PC-3 (cell line): ENCODE data around the gene NEXN. TPM values are rescaled to one million over a fixed set of nuclear protein-coding genes. Genes with fewer than 3 reads are reported as not detected.
"Not testable (repeated sequence)": the region's sequence is repeated elsewhere in the genome, so short reads cannot be mapped to it uniquely, and the experiment has no call there.

ENCODE experiments used
- ATAC-seq: fragments of 200-7000 bp; cut with Tn5 transposase; 2 replicates; pipeline ENCODE4 v1.9.1; 2020; ENCODE audit warnings: mild to moderate bottlenecking, moderate library complexity
- BruUV-seq: library from RNA; stranded (reverse); fragments of 400-500 nt; replicated peaks from 2 replicates; lab custom pipeline; 2021; lab: Mats Ljungman, UMichigan
- CTCF ChIA-PET: fragments of 300-600 bp; sonication (Branson Sonifier 250); formaldehyde crosslinking; loops from one replicate; lab custom pipeline; 2022; ENCODE audit warnings: antibody characterized with exemption; lab: Charles Lee
- POLR2A ChIA-PET: fragments of 300-600 bp; sonication (Branson Sonifier 250); formaldehyde crosslinking; loops from one replicate; lab custom pipeline; 2022; ENCODE audit warnings: antibody characterized with exemption; ENCODE audit not compliant: unreplicated experiment; lab: Charles Lee
- DNase-seq: peaks from one replicate; pipeline ENCODE4 v3.0.0-alpha.2; 2015
- H2AFZ ChIP-seq: fragments of 300-600 bp; sonication (generic); 2 replicates; pipeline ENCODE4 v1.6.0; 2016; ENCODE audit warnings: antibody characterized with exemption, low read length
- H3F3A ChIP-seq: fragments of 300-600 bp; sonication (generic); one replicate; pipeline ENCODE4 v1.6.0; 2017; ENCODE audit warnings: antibody characterized with exemption, low read length, control low read depth, mild to moderate bottlenecking; ENCODE audit not compliant: unreplicated experiment
- H3K27ac ChIP-seq: fragments of 300-600 bp; sonication (generic); 2 replicates; pipeline ENCODE4 v1.5.1; 2016; ENCODE audit warnings: mild to moderate bottlenecking, low read length
- H3K27me3 ChIP-seq: fragments of 300-600 bp; sonication (generic); 2 replicates; pipeline ENCODE4 v1.6.1; 2016; ENCODE audit warnings: low read length, mixed read lengths
- H3K36me3 ChIP-seq: fragments of 300-600 bp; sonication (generic); 2 replicates; pipeline ENCODE4 v1.6.1; 2016; ENCODE audit warnings: low read depth, mixed run types, low read length, mixed read lengths
- H3K4me1 ChIP-seq: fragments of 300-600 bp; sonication (generic); 2 replicates; pipeline ENCODE4 v1.5.1; 2016; ENCODE audit warnings: low read length; ENCODE audit not compliant: insufficient read depth
- H3K4me2 ChIP-seq: fragments of 300-600 bp; sonication (generic); 2 replicates; pipeline ENCODE4 v1.6.0; 2016; ENCODE audit warnings: low read length
- H3K4me3 ChIP-seq: fragments of 300-600 bp; sonication (generic); 2 replicates; pipeline ENCODE4 v1.5.1; 2016; ENCODE audit warnings: mild to moderate bottlenecking, low read length, mixed read lengths
- H3K79me2 ChIP-seq: fragments of 300-600 bp; sonication (generic); 2 replicates; pipeline ENCODE4 v1.6.1; 2017; ENCODE audit warnings: low read length, mixed read lengths
- H3K9ac ChIP-seq: fragments of 300-600 bp; sonication (generic); 2 replicates; pipeline ENCODE4 v1.6.0; 2016; ENCODE audit warnings: mild to moderate bottlenecking, low read length
- H3K9me2 ChIP-seq: fragments of 300-600 bp; sonication (generic); replicated peaks from 2 replicates; pipeline ENCODE4 v1.6.1; 2016; ENCODE audit warnings: mixed run types, low read length, mixed read lengths
- H3K9me3 ChIP-seq: fragments of 300-600 bp; sonication (generic); 2 replicates; pipeline ENCODE4 v1.6.1; 2016; ENCODE audit warnings: low read length, mixed read lengths
- H4K20me1 ChIP-seq: fragments of 300-600 bp; sonication (generic); 2 replicates; pipeline ENCODE4 v1.6.1; 2016; ENCODE audit warnings: low read length, mixed read lengths
- CTCF ChIP-seq: fragments of 300-600 bp; sonication (generic); conservative IDR thresholded peaks from 2 replicates; pipeline ENCODE4 v1.5.1; 2017; ENCODE audit warnings: antibody characterized with exemption, low read depth, mild to moderate bottlenecking, low read length
- EZH2 ChIP-seq: fragments of 300-600 bp; sonication (generic); IDR thresholded peaks from one replicate; pipeline ENCODE4 v1.6.1; 2017; ENCODE audit warnings: antibody characterized with exemption, mild to moderate bottlenecking, low read length; ENCODE audit not compliant: unreplicated experiment
- EZH2phosphoT487 ChIP-seq: fragments of 300-600 bp; sonication (generic); IDR thresholded peaks from 2 replicates; pipeline ENCODE4 v1.6.1; 2018; ENCODE audit warnings: mild to moderate bottlenecking, antibody characterized with exemption, low read length, borderline replicate concordance
- intact Hi-C: fragments of 100-400 bp; cut with micrococcal nuclease; formaldehyde crosslinking; loops from 2 replicates; pipeline ENCODE4 v1.9.0; 2023
- total RNA-seq: library from RNA; depleted of rRNA; stranded (reverse); fragments of >200 nt; gene quantifications from 2 replicates; pipeline ENCODE4 v1.2.3, GENCODE V29; 2014

The NEXN gene
- total RNA-seq, 1 experiment from 2014 or later: 3.5 TPM

DNA sequence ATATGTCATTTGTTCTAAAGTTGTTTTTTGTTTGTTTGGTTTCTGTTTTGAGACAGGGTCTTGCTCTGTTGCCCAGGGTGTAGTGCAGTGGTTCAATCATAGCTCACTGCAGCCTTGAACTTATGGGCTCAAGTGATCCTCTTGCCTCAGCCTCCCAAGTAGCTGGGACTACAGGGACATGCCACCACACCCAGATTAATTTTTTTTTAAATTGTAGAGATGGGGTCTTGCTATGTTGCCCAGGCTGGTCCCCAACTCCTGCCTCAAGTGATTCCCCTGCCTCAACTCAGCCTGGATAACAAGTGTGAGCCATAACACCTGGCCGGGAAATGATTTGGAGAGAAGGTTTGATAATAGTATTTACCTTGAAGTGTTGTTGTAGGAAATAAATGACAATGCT lies 18.2 kb downstream of the NEXN start:
- no peak overlapping the region for H2AFZ ChIP-seq
- ATAC-seq (no peak), DNase-seq (no peak)
- H3K9ac ChIP-seq: no peak overlapping the region
- no peak overlapping the region for H3K4me2 ChIP-seq
- no peaks in the 10 kb centered on the region for H3K4me1 ChIP-seq
- no TSS peak for BruUV-seq
- no peaks in the 10 kb centered on the region for H4K20me1 ChIP-seq
- no peaks in the 10 kb centered on the region for H3F3A ChIP-seq
- intact Hi-C loops: no loop called here
- H3K79me2 ChIP-seq: no peaks in the 10 kb centered on the region
- TF ChIP-seq EZH2phosphoT487 (no peak), CTCF (no peak), EZH2 (no peak)
- no peak overlapping the region for H3K4me3 ChIP-seq
- POLR2A ChIA-PET: no interaction called here
- H3K36me3 ChIP-seq: no peaks in the 10 kb centered on the region
- CTCF ChIA-PET: no interaction called here
- H3K27ac ChIP-seq: no peak overlapping the region
- no peaks in the 10 kb centered on the region for H3K9me3 ChIP-seq
- no peaks in the 10 kb centered on the region for H3K9me2 ChIP-seq
- H3K27me3 ChIP-seq: no peaks in the 10 kb centered on the region

DNA sequence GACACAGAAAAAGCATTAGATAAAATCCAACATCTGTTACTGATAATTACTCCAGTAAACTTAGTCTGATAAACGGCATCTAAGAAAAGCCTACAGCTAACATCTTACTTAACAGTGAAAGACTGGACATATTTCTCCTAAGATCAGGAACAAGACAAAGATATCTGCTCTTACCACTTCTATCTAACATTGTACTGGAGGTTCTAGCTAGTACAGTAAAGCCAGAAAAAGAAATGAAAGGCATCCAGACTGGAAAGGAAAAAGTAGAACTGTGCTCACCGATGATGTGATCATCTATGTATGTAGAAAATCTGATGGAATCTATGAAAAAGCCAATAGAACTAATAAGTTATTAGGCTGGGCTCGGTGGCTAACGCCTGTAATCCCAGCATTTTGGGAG lies 21.7 kb downstream of the NEXN start:
- no peak overlapping the region for H3K4me2 ChIP-seq
- H3K27ac ChIP-seq: no peak overlapping the region
- BruUV-seq: no TSS peak
- H3F3A ChIP-seq: no peaks in the 10 kb centered on the region
- H3K4me3 ChIP-seq: no peak overlapping the region
- H2AFZ ChIP-seq: no peak overlapping the region
- ATAC-seq (no peak), DNase-seq (no peak)
- CTCF ChIA-PET: no interaction called here
- H3K27me3 ChIP-seq: no peaks in the 10 kb centered on the region
- no peaks in the 10 kb centered on the region for H3K79me2 ChIP-seq
- POLR2A ChIA-PET: no interaction called here
- H3K4me1 ChIP-seq: no peaks in the 10 kb centered on the region
- no peaks in the 10 kb centered on the region for H3K9me2 ChIP-seq
- intact Hi-C loops: no loop called here
- TF ChIP-seq EZH2phosphoT487 (no peak), EZH2 (no peak), CTCF (no peak)
- no peak overlapping the region for H3K9ac ChIP-seq
- no peaks in the 10 kb centered on the region for H3K9me3 ChIP-seq
- no peaks in the 10 kb centered on the region for H3K36me3 ChIP-seq
- H4K20me1 ChIP-seq: no peaks in the 10 kb centered on the region

- intact Hi-C loops, H3K9me2 ChIP-seq, H3K4me3 ChIP-seq, CTCF ChIA-PET, H4K20me1 ChIP-seq, H3K9ac ChIP-seq, H3F3A ChIP-seq, ATAC-seq, H3K4me2 ChIP-seq, H3K27ac ChIP-seq, BruUV-seq, H3K4me1 ChIP-seq, H3K9me3 ChIP-seq, DNase-seq, H3K79me2 ChIP-seq, H3K27me3 ChIP-seq, H2AFZ ChIP-seq, POLR2A ChIA-PET: not testable (repeated sequence)
- H3K36me3 ChIP-seq: peaks cover 12% of the 10 kb centered on the region; the same call in 1 of the 2 replicates
Measured at GRCh38 chr1:77918918-77919317, 30.5 kb downstream of the NEXN start.
